Loucy (cell line): ENCODE results near the gene USO1.

Experiments
- H2AFZ ChIP-seq: fragments of 200-600 bp; sonication (generic); 2 replicates; pipeline ENCODE4 v1.6.0; 2016; ENCODE audit warnings: antibody characterized with exemption, mild to moderate bottlenecking, low read length, moderate library complexity
- H3F3A ChIP-seq: fragments of 200-600 bp; 2 replicates; pipeline ENCODE4 v1.6.0; 2016; ENCODE audit warnings: antibody characterized with exemption, low read depth, mild to moderate bottlenecking
- H3K27me3 ChIP-seq: fragments of 200-600 bp; sonication (generic); 2 replicates; pipeline ENCODE4 v1.6.1; 2014; ENCODE audit warnings: low read length, mild to moderate bottlenecking; ENCODE audit not compliant: insufficient read depth, poor library complexity, severe bottlenecking
- H3K36me3 ChIP-seq: fragments of 200-600 bp; sonication (generic); 2 replicates; pipeline ENCODE4 v1.6.1; 2016; ENCODE audit warnings: low read length; ENCODE audit not compliant: insufficient read depth
- H3K4me1 ChIP-seq: fragments of 200-600 bp; sonication (generic); 2 replicates; pipeline ENCODE4 v1.5.1; 2014; ENCODE audit warnings: low read length, mild to moderate bottlenecking; ENCODE audit not compliant: insufficient read depth, poor library complexity, severe bottlenecking
- H3K4me2 ChIP-seq: fragments of 200-600 bp; sonication (generic); 2 replicates; pipeline ENCODE4 v1.6.0; 2014; ENCODE audit warnings: antibody characterized with exemption, low read length, low read depth, mild to moderate bottlenecking; ENCODE audit not compliant: poor library complexity, severe bottlenecking
- H3K4me3 ChIP-seq: fragments of 200-600 bp; sonication (generic); 2 replicates; pipeline ENCODE4 v1.5.1; 2014; ENCODE audit warnings: low read length, mild to moderate bottlenecking, mixed read lengths; ENCODE audit not compliant: poor library complexity, severe bottlenecking
- H3K79me2 ChIP-seq: fragments of 200-600 bp; sonication (generic); 2 replicates; pipeline ENCODE4 v1.6.1; 2014; ENCODE audit warnings: low read length; ENCODE audit not compliant: insufficient read depth
- H3K9ac ChIP-seq: fragments of 200-600 bp; sonication (generic); 2 replicates; pipeline ENCODE4 v1.6.0; 2014; ENCODE audit warnings: mild to moderate bottlenecking, low read depth, low read length, moderate library complexity; ENCODE audit not compliant: poor library complexity, severe bottlenecking
- H3K9me2 ChIP-seq: fragments of 200-600 bp; sonication (generic); replicated peaks from 2 replicates; pipeline ENCODE4 v1.6.1; 2016; ENCODE audit warnings: low read depth, low read length, mixed read lengths
- H3K9me3 ChIP-seq: fragments of 200-600 bp; sonication (generic); 2 replicates; pipeline ENCODE4 v1.6.1; 2014; ENCODE audit warnings: mild to moderate bottlenecking, antibody characterized with exemption, low read length, low read depth; ENCODE audit not compliant: insufficient read depth
- H4K20me1 ChIP-seq: fragments of 200-600 bp; sonication (generic); 2 replicates; pipeline ENCODE4 v1.6.0; 2014; ENCODE audit warnings: antibody characterized with exemption, low read length, mild to moderate bottlenecking; ENCODE audit not compliant: insufficient read depth, poor library complexity, severe bottlenecking
- EZH2phosphoT487 ChIP-seq: fragments of 200-600 bp; IDR thresholded peaks from 2 replicates; pipeline ENCODE4 v1.6.1; 2018; ENCODE audit warnings: antibody characterized with exemption, mild to moderate bottlenecking, moderate library complexity, borderline replicate concordance
- TF ChIP-seq, protein P1 (sequence below): fragments of 200-600 bp; sonication (generic); conservative IDR thresholded peaks from 2 replicates; pipeline ENCODE4 v1.5.1; 2014; ENCODE audit warnings: mild to moderate bottlenecking, antibody characterized with exemption, low read length

USO1 gene

DNA sequence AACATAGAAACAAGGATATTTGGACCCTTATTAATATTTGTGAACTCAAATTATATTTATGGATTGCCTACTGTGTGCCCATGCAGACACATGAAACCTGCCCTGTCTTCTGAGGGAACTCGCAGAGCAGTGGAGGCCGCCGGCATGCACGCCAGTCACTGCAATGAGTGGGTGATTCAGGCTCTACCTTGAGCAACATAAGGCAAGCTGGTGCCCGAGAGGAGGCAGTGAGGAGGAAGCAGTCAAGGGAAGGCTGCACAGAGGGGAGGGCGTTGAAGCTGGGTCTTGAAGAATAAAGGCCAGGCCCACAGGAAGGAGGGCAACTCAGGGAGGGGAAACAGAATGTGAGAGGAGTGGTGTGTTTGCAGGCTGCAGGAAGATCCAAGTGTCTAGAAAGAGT, 125.1 kb downstream of the USO1 start:
- TF ChIP-seq EZH2phosphoT487, result no peak
- TF ChIP-seq, protein P1, sequence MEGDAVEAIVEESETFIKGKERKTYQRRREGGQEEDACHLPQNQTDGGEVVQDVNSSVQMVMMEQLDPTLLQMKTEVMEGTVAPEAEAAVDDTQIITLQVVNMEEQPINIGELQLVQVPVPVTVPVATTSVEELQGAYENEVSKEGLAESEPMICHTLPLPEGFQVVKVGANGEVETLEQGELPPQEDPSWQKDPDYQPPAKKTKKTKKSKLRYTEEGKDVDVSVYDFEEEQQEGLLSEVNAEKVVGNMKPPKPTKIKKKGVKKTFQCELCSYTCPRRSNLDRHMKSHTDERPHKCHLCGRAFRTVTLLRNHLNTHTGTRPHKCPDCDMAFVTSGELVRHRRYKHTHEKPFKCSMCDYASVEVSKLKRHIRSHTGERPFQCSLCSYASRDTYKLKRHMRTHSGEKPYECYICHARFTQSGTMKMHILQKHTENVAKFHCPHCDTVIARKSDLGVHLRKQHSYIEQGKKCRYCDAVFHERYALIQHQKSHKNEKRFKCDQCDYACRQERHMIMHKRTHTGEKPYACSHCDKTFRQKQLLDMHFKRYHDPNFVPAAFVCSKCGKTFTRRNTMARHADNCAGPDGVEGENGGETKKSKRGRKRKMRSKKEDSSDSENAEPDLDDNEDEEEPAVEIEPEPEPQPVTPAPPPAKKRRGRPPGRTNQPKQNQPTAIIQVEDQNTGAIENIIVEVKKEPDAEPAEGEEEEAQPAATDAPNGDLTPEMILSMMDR, result peak; percentile 25; the same call in 1 of the 2 replicates
- H3K4me2 ChIP-seq, result peak overlapping the region; percentile 14

DNA sequence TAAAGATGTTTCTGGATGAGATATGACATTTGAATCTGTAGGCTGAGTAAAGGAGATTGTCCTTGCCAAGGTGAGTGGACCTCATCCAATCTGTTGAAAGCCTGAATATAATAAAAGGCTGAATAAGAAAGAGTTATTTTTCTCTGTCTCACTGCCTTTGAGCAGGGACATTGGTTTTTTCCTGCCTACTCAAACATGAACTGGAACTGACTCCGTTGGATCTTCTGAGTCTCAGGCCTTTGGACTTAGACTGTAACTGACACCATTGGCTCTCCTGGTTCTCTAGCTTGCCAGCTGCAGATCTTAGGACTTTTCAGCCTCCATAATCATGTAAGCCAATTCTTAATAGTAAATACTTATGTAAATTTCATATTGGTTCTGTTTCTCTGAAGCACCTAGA, 134.3 kb downstream of the USO1 start:
- Histone ChIP-seq H3K9me2 (no peaks in the 10 kb centered on the region), H3K4me3 (no peak overlapping the region), H2AFZ (no peak overlapping the region), H3K4me2 (no peak overlapping the region), H3K27me3 (no peaks in the 10 kb centered on the region), H3K79me2 (no peaks in the 10 kb centered on the region), H3K9ac (no peak overlapping the region), H3K9me3 (no peaks in the 10 kb centered on the region), H3K36me3 (no peaks in the 10 kb centered on the region), H4K20me1 (no peaks in the 10 kb centered on the region), H3F3A (no peaks in the 10 kb centered on the region), H3K4me1 (no peaks in the 10 kb centered on the region)
- TF ChIP-seq EZH2phosphoT487, result no peak
- TF ChIP-seq, protein P1, result no peak

More for the DNA sequence above, 125.1 kb downstream of the USO1 start:
- H3K27me3 ChIP-seq, result no peaks in the 10 kb centered on the region
- no peaks in the 10 kb centered on the region for H4K20me1 ChIP-seq
- H3K79me2 ChIP-seq, result no peaks in the 10 kb centered on the region
- H3F3A ChIP-seq, result 0 out of 2 replicates have a peak, but pooled peaks cover 3% of the 10 kb centered on the region
- peak overlapping the region; percentile 82 for H2AFZ ChIP-seq
- no peaks in the 10 kb centered on the region for H3K36me3 ChIP-seq
- no peak overlapping the region for H3K9ac ChIP-seq
- H3K9me2 ChIP-seq, result no peaks in the 10 kb centered on the region
- H3K4me3 ChIP-seq, result no peak overlapping the region
- H3K9me3 ChIP-seq, result no peaks in the 10 kb centered on the region
- peaks cover 3% of the 10 kb centered on the region for H3K4me1 ChIP-seq

DNA sequence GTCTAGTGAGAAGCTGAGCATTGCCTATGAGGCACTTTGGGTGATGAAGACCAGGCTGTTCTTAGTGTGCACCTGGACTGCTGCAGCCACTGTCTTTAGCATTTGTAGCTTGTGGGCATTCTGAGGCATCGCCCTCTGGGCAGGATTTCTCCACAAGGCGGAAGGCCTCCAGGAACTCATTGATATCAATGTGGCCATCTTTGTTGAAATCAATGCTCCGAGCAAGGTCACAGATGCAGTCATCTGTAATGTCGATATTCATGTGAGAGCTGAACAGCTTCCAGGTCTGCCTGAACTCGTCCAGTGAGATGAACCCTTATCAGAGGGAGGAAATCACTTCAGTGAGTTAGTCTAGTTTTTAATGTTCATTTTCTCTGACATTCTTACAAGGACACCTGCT, 136.2 kb downstream of the USO1 start:
- Histone ChIP-seq H3K79me2 (no peaks in the 10 kb centered on the region), H3F3A (no peaks in the 10 kb centered on the region), H3K4me3 (no peak overlapping the region), H3K36me3 (no peaks in the 10 kb centered on the region), H4K20me1 (no peaks in the 10 kb centered on the region), H3K4me1 (no peaks in the 10 kb centered on the region), H3K27me3 (no peaks in the 10 kb centered on the region), H3K9me3 (no peaks in the 10 kb centered on the region), H3K4me2 (no peak overlapping the region), H3K9me2 (no peaks in the 10 kb centered on the region), H3K9ac (no peak overlapping the region), H2AFZ (no peak overlapping the region)
- TF ChIP-seq, protein P1, result no peak
- no peak for TF ChIP-seq EZH2phosphoT487
